Smooth muscle cell (in vitro differentiated cells): Measurements from ENCODE around the gene STARD5. TPM values are rescaled to one million over a fixed set of nuclear protein-coding genes. Genes with fewer than 3 reads are reported as not detected.

Experiments used
- DNase-seq: peaks from one replicate; lab custom pipeline; 2025; ENCODE audit not compliant: unreplicated experiment; lab: John Stamatoyannopoulos, UW
- H2AFZ ChIP-seq: fragments of 200-600 bp; sonication (generic); 2 replicates; pipeline ENCODE4 v1.6.0; 2016; ENCODE audit warnings: antibody characterized with exemption, low read depth, mild to moderate bottlenecking
- H3F3A ChIP-seq: fragments of 200-600 bp; sonication (generic); 2 replicates; pipeline ENCODE4 v1.6.0; 2017; ENCODE audit warnings: antibody characterized with exemption, low read depth
- H3K27ac ChIP-seq: fragments of 200-600 bp; sonication (generic); 2 replicates; pipeline ENCODE4 v1.5.1; 2016; ENCODE audit warnings: low read depth, mild to moderate bottlenecking
- H3K27me3 ChIP-seq: fragments of 200-600 bp; sonication (generic); 2 replicates; pipeline ENCODE4 v1.6.1; 2016; ENCODE audit warnings: low read depth, mild to moderate bottlenecking
- H3K36me3 ChIP-seq: fragments of 200-600 bp; sonication (generic); 2 replicates; pipeline ENCODE4 v1.5.1; 2016; ENCODE audit warnings: low read depth
- H3K4me1 ChIP-seq: fragments of 200-600 bp; sonication (generic); 2 replicates; pipeline ENCODE4 v1.5.1; 2016; ENCODE audit warnings: low read depth
- H3K4me2 ChIP-seq: fragments of 200-600 bp; sonication (generic); 2 replicates; pipeline ENCODE4 v1.6.0; 2016; ENCODE audit warnings: mild to moderate bottlenecking
- H3K4me3 ChIP-seq: fragments of 200-600 bp; sonication (generic); 2 replicates; pipeline ENCODE4 v1.5.1; 2016; ENCODE audit warnings: mild to moderate bottlenecking
- H3K79me2 ChIP-seq: fragments of 200-600 bp; sonication (generic); 2 replicates; pipeline ENCODE4 v1.6.0; 2016; ENCODE audit warnings: low read depth, mild to moderate bottlenecking
- H3K9ac ChIP-seq: fragments of 200-600 bp; sonication (generic); 2 replicates; pipeline ENCODE4 v1.6.0; 2016; ENCODE audit warnings: low read depth
- H3K9me3 ChIP-seq: fragments of 200-600 bp; sonication (generic); replicated peaks from 2 replicates; pipeline ENCODE4 v1.5.1; 2016; ENCODE audit warnings: low read depth
- H4K20me1 ChIP-seq: fragments of 200-600 bp; sonication (generic); 2 replicates; pipeline ENCODE4 v1.6.0; 2016; ENCODE audit warnings: low read depth
- WGBS: methylation state at CpG from one replicate; pipeline ENCODE4 v1.1.7; 2016; ENCODE audit warnings: low lambda C conversion rate; 5-methylcytosine and 5-hydroxymethylcytosine counted together
- polyA plus RNA-seq: library from polyadenylated mRNA; unstranded; fragments of >200 nt; fragmentation: Nextera tagmentation; extraction: Ambion mirVana; gene quantifications from 2 replicates; pipeline ENCODE4 v1.2.1, GENCODE V29; 2016
- total RNA-seq: library from RNA; depleted of rRNA; stranded (reverse); fragments of >200 nt; gene quantifications from 2 replicates; pipeline ENCODE4 v1.2.3, GENCODE V29; 2014
- TF ChIP-seq, protein P1 (sequence below): fragments of 200-600 bp; sonication (generic); IDR thresholded peaks from 2 replicates; pipeline ENCODE4 v1.5.1; 2017; ENCODE audit warnings: borderline replicate concordance, mild to moderate bottlenecking, antibody characterized with exemption; ENCODE audit not compliant: insufficient read depth, poor library complexity, severe bottlenecking

Gene STARD5
- total and polyA plus RNA-seq, 2 experiments from 2014 or later: 1.6 to 6.2 TPM

DNA sequence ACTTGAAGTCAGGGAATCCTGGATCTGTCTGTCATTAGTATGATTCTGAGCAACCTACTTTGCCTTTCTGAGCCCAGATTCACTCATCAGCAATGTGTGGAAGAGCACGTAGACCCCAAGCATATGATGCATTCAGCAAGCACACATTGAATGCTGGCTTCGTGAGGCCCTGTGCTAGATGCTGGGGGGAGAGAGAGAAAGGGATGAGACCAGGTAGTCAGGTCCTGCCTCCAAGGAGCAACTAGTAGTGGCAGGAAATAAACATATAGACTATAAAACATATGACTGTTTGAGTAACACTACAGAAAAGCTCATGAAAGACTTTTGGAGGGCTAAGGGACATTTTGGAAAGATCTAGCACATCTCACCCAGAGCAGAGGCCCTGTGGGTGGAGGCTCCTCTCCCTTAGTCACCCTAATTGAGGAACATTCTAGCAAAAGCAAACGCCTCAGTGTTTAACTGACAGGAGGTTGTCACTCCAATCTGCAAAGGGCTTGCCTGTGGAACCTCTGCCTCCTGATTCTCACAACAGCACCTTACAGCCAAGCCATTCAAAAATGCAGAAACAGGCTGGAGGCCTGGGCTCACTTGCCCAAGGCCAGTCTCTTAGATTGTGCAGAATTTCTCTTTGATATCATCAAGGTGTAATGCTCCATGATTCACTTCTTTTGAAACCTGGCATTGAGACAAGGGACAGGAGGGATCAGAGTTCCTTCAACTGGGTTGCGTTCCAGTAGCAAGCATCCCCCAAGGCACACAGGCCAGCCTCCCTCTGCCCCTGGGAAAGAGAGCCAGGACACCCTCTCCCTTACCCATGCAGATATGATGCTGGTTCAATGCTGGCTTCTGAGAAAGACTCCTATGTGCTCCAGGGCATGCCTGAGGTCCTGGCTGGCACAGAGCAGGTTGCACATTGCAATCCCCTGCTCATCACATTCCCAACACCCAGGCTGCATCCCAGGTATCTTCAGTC is 26.1 kb downstream of the STARD5 start:
- H3K4me3 ChIP-seq: no peak overlapping the region
- no peaks in the 10 kb centered on the region for H3K4me1 ChIP-seq
- H3K27me3 ChIP-seq: no peaks in the 10 kb centered on the region
- 85% methylated on average over 4 of the region's 4 CpGs for WGBS
- no peak overlapping the region for H3K4me2 ChIP-seq
- no peaks in the 10 kb centered on the region for H3K9me3 ChIP-seq
- no peak for DNase-seq
- H3K36me3 ChIP-seq: no peaks in the 10 kb centered on the region
- H2AFZ ChIP-seq: no peak overlapping the region
- H4K20me1 ChIP-seq: no peaks in the 10 kb centered on the region
- no peak overlapping the region for H3K9ac ChIP-seq
- no peaks in the 10 kb centered on the region for H3F3A ChIP-seq
- no peak overlapping the region for H3K27ac ChIP-seq
- no peaks in the 10 kb centered on the region for H3K79me2 ChIP-seq
- TF ChIP-seq, protein P1, sequence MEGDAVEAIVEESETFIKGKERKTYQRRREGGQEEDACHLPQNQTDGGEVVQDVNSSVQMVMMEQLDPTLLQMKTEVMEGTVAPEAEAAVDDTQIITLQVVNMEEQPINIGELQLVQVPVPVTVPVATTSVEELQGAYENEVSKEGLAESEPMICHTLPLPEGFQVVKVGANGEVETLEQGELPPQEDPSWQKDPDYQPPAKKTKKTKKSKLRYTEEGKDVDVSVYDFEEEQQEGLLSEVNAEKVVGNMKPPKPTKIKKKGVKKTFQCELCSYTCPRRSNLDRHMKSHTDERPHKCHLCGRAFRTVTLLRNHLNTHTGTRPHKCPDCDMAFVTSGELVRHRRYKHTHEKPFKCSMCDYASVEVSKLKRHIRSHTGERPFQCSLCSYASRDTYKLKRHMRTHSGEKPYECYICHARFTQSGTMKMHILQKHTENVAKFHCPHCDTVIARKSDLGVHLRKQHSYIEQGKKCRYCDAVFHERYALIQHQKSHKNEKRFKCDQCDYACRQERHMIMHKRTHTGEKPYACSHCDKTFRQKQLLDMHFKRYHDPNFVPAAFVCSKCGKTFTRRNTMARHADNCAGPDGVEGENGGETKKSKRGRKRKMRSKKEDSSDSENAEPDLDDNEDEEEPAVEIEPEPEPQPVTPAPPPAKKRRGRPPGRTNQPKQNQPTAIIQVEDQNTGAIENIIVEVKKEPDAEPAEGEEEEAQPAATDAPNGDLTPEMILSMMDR: no peak

DNA sequence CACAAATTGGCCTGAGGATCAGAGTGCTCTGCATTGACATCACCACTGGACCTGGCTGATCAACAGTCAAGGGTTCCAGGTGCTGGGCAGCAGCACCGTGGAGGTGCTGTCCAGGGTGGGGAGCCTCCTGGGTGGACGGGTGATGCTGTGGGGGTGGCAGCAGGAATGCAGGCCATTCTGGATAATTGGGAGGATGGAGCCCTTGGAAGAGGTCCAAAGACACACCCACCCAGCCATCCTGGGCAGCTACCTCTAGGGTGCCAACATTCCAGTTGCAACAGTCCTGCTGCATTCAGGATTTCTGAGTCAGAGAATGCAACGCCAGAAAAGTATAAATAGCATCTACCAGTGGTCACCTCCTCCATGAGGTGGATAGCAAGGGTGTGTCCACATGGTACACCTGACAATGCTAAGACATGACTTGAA is 26.8 kb downstream of the STARD5 start:
- no peak for DNase-seq
- no peak overlapping the region for H3K9ac ChIP-seq

DNA sequence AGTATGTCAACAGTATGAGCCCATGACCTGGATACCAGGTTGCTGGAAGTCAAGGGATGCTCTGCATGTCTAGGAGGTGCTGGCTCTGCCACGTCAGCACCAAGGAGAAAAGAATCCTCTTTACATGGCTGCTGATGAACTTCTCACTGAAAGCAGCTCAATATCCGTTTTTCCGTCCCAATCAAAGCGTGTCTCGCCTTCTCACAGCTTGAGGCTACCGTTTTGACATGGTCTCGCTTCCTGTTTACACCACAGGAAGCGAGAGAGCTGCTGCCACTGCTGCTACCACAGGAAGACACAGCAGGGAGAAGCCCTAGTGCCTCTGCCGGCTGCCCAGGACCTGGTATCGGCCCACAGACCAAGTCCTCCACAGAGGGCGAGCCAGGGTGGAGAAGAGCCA is 27.3 kb downstream of the STARD5 start:
- no peaks in the 10 kb centered on the region for H3K9me3 ChIP-seq
- H3K4me1 ChIP-seq: no peaks in the 10 kb centered on the region
- no peaks in the 10 kb centered on the region for H3K36me3 ChIP-seq
- H3K9ac ChIP-seq: no peak overlapping the region
- H3K79me2 ChIP-seq: no peaks in the 10 kb centered on the region
- H3K4me2 ChIP-seq: no peak overlapping the region
- no peaks in the 10 kb centered on the region for H4K20me1 ChIP-seq
- H3F3A ChIP-seq: no peaks in the 10 kb centered on the region
- H2AFZ ChIP-seq: no peak overlapping the region
- 81% methylated on average over 11 of the region's 11 CpGs for WGBS
- H3K4me3 ChIP-seq: no peak overlapping the region
- TF ChIP-seq, protein P1: no peak
- H3K27me3 ChIP-seq: no peaks in the 10 kb centered on the region
- no peak overlapping the region for H3K27ac ChIP-seq
- no peak for DNase-seq

More for the DNA sequence above, 26.8 kb downstream of the STARD5 start:
- Histone ChIP-seq H2AFZ (no peak overlapping the region), H3K4me2 (no peak overlapping the region), H3K27me3 (no peaks in the 10 kb centered on the region), H3K79me2 (no peaks in the 10 kb centered on the region), H3K36me3 (no peaks in the 10 kb centered on the region), H3K9me3 (no peaks in the 10 kb centered on the region), H3K27ac (no peak overlapping the region), H3K4me3 (no peak overlapping the region), H4K20me1 (no peaks in the 10 kb centered on the region), H3F3A (no peaks in the 10 kb centered on the region), H3K4me1 (no peaks in the 10 kb centered on the region)
- TF ChIP-seq, protein P1: no peak
- 83% methylated on average over 3 of the region's 3 CpGs for WGBS
